IMR-90 (cell line): ENCODE data around the gene CDK6. TPM values are rescaled to one million over a fixed set of nuclear protein-coding genes. Genes with fewer than 3 reads are reported as not detected.

Experiments
- ATAC-seq: fragments of 200-7000 bp; cut with Tn5 transposase; 2 replicates; pipeline ENCODE4 v1.9.1; 2020; ENCODE audit warnings: low read depth, mild to moderate bottlenecking, moderate library complexity
- BruUV-seq: library from RNA; stranded (reverse); fragments of 400-500 nt; replicated peaks from 2 replicates; lab custom pipeline; 2021; lab: Mats Ljungman, UMichigan
- CTCF ChIA-PET: fragments of 300-600 bp; formaldehyde crosslinking; extraction: SDS; loops from one replicate; lab custom pipeline; 2021; ENCODE audit warnings: antibody characterized with exemption; lab: Yijun Ruan, JAX
- POLR2A ChIA-PET: fragments of 300-600 bp; sonication (Branson Sonifier 250); formaldehyde crosslinking; loops from one replicate; lab custom pipeline; 2022; ENCODE audit warnings: antibody characterized with exemption; ENCODE audit not compliant: unreplicated experiment; lab: Charles Lee
- DNase-seq: peaks from one replicate; pipeline ENCODE4 v3.0.0; 2013
- H2AFZ ChIP-seq: replicated peaks from 2 replicates; pipeline ENCODE3; 2013; ENCODE audit warnings: low read length, mild to moderate bottlenecking; ENCODE audit not compliant: poor library complexity
- H2AK5ac ChIP-seq: 2 replicates; pipeline ENCODE4 v1.6.1; 2013; ENCODE audit warnings: low read depth, low read length, inconsistent platforms
- H2AK9ac ChIP-seq: replicated peaks from 2 replicates; pipeline ENCODE3; 2013; ENCODE audit warnings: mild to moderate bottlenecking, low read depth, low read length, moderate library complexity; ENCODE audit not compliant: poor library complexity
- H2BK120ac ChIP-seq: 2 replicates; pipeline ENCODE4 v1.6.1; 2013; ENCODE audit warnings: low read depth, low read length, inconsistent platforms
- H2BK15ac ChIP-seq: 3 replicates; pipeline ENCODE4 v1.6.1; 2013; ENCODE audit warnings: low read depth, low read length, inconsistent platforms
- H2BK20ac ChIP-seq: 2 replicates; pipeline ENCODE4 v1.6.1; 2013; ENCODE audit warnings: low read depth, mild to moderate bottlenecking, inconsistent platforms, low read length, moderate library complexity
- H2BK5ac ChIP-seq: 2 replicates; pipeline ENCODE4 v1.6.1; 2013; ENCODE audit warnings: mild to moderate bottlenecking, low read depth, low read length, inconsistent platforms; ENCODE audit not compliant: poor library complexity, severe bottlenecking
- H3K14ac ChIP-seq: replicated peaks from 2 replicates; pipeline ENCODE4 v1.6.1; 2013; ENCODE audit warnings: low read depth, low read length, inconsistent platforms
- H3K18ac ChIP-seq: 2 replicates; pipeline ENCODE4 v1.6.1; 2013; ENCODE audit warnings: low read depth, low read length, control low read depth
- H3K23ac ChIP-seq: 2 replicates; pipeline ENCODE4 v1.6.1; 2013; ENCODE audit warnings: low read depth, low read length, inconsistent platforms
- H3K27ac ChIP-seq: 2 replicates; pipeline ENCODE4 v1.5.1; 2013; ENCODE audit warnings: mild to moderate bottlenecking, control low read depth, low read length; ENCODE audit not compliant: insufficient read depth
- H3K27me3 ChIP-seq: 2 replicates; pipeline ENCODE4 v1.6.1; 2013; ENCODE audit warnings: low read length; ENCODE audit not compliant: control insufficient read depth, insufficient read depth
- H3K36me3 ChIP-seq: 2 replicates; pipeline ENCODE4 v1.6.1; 2013; ENCODE audit warnings: low read length, mixed read lengths; ENCODE audit not compliant: control insufficient read depth, insufficient read depth
- H3K4ac ChIP-seq: 2 replicates; pipeline ENCODE4 v1.6.1; 2013; ENCODE audit warnings: low read depth, low read length, inconsistent platforms
- H3K4me1 ChIP-seq: 2 replicates; pipeline ENCODE4 v1.6.1; 2013; ENCODE audit warnings: low read length, mixed read lengths; ENCODE audit not compliant: control insufficient read depth, insufficient read depth
- H3K4me2 ChIP-seq: 2 replicates; pipeline ENCODE4 v1.6.1; 2013; ENCODE audit warnings: low read depth, mild to moderate bottlenecking, control low read depth, low read length, moderate library complexity
- H3K4me3 ChIP-seq: 2 replicates; pipeline ENCODE4 v1.5.1; 2013; ENCODE audit warnings: low read depth, mild to moderate bottlenecking, control low read depth, low read length, moderate library complexity; ENCODE audit not compliant: insufficient read depth
- H3K56ac ChIP-seq: 2 replicates; pipeline ENCODE4 v1.6.1; 2013; ENCODE audit warnings: low read length, inconsistent platforms; ENCODE audit not compliant: insufficient read depth; ENCODE audit errors: extremely low read depth
- H3K79me1 ChIP-seq, 2 experiments: 2 replicates each; pipeline ENCODE4 v1.6.1; 2013; ENCODE audit warnings: low read length in 2 of 2, inconsistent platforms in 1 of 2, low read depth in 1 of 2
- H3K9ac ChIP-seq: 2 replicates; pipeline ENCODE4 v1.6.1; 2013; ENCODE audit warnings: low read depth, low read length, control low read depth
- H3K9me1 ChIP-seq: 2 replicates; pipeline ENCODE4 v1.6.1; 2013; ENCODE audit warnings: low read length, inconsistent platforms; ENCODE audit not compliant: insufficient read depth
- H3K9me3 ChIP-seq: 2 replicates; pipeline ENCODE4 v1.6.1; 2013; ENCODE audit warnings: low read length; ENCODE audit not compliant: control insufficient read depth, insufficient read depth
- H4K20me1 ChIP-seq: 2 replicates; pipeline ENCODE4 v1.6.1; 2013; ENCODE audit warnings: low read length, inconsistent platforms; ENCODE audit not compliant: insufficient read depth
- H4K5ac ChIP-seq: 2 replicates; pipeline ENCODE4 v1.6.1; 2013; ENCODE audit warnings: mild to moderate bottlenecking, low read depth, low read length, control low read depth
- H4K8ac ChIP-seq, 2 experiments: 2 replicates each; pipeline ENCODE4 v1.6.1; 2013; ENCODE audit warnings: low read depth in 2 of 2, low read length in 2 of 2, control low read depth in 1 of 2, inconsistent platforms in 1 of 2
- H4K91ac ChIP-seq: 2 replicates; pipeline ENCODE4 v1.6.1; 2013; ENCODE audit warnings: low read depth, low read length, inconsistent platforms; ENCODE audit not compliant: insufficient read depth
- ELK1 ChIP-seq: fragments of 150-350 bp; IDR thresholded peaks from 2 replicates; pipeline ENCODE4 v1.6.1; 2016; ENCODE audit warnings: low read depth, mild to moderate bottlenecking, low read length, moderate library complexity, borderline replicate concordance
- MXI1 ChIP-seq: IDR thresholded peaks from 2 replicates; pipeline ENCODE4 v1.6.1; 2012; ENCODE audit warnings: low read depth, mild to moderate bottlenecking, low read length, moderate library complexity, borderline replicate concordance
- RCOR1 ChIP-seq: IDR thresholded peaks from 2 replicates; pipeline ENCODE4 v1.6.1; 2012; ENCODE audit warnings: mild to moderate bottlenecking, low read length, improper control_type of control experiment; ENCODE audit not compliant: insufficient replicate concordance
- SMC3 ChIP-seq: fragments of 150-350 bp; IDR thresholded peaks from 2 replicates; pipeline ENCODE4 v1.6.1; 2016; ENCODE audit warnings: low read depth, mild to moderate bottlenecking, antibody characterized with exemption, low read length, moderate library complexity
- WGBS, 2 experiments: methylation state at CpG; one replicate each; pipeline versions ENCODE4 v1.1.5 to v1.1.7; 2013; ENCODE audit warnings: missing lambda C conversion rate in 2 of 2; ENCODE audit not compliant: insufficient read length in 1 of 2; ENCODE audit errors: extremely low coverage in 2 of 2; 5-methylcytosine and 5-hydroxymethylcytosine counted together
- dilution Hi-C: fragments of 300-500 bp; cut with HindIII; formaldehyde crosslinking; loops from one replicate; pipeline ENCODE4 v1.14.3; 2018; ENCODE audit warnings: low sequenced_read_pairs; ENCODE audit not compliant: unreplicated experiment
- in situ Hi-C: fragments of 300-500 bp; cut with MboI; formaldehyde crosslinking; loops from 3 replicates; pipeline ENCODE4 v1.14.3; 2019; ENCODE audit warnings: low sequenced_read_pairs, inconsistent platforms, mixed read lengths
- intact Hi-C: fragments of 100-400 bp; cut with micrococcal nuclease; formaldehyde crosslinking; loops from 2 replicates; pipeline ENCODE4 v1.10.0; 2022
- polyA plus RNA-seq, 3 experiments: library from polyadenylated mRNA; depleted of rRNA; stranded (reverse); fragments of >200 nt; gene quantifications; 2 replicates each; pipeline ENCODE4 v1.2.3, GENCODE V29; 2012; ENCODE audit warnings: low replicate concordance in 1 of 3
- total RNA-seq: library from RNA; depleted of rRNA; stranded (reverse); fragments of >200 nt; gene quantifications from 2 replicates; pipeline ENCODE4 v1.2.3, GENCODE V29; 2012
- TF ChIP-seq, protein P1 (sequence below): conservative IDR thresholded peaks from 2 replicates; pipeline ENCODE4 v1.5.1; 2012; ENCODE audit warnings: mild to moderate bottlenecking, low read depth, low read length, improper control_type of control experiment

CDK6 gene
- total and polyA plus RNA-seq, 2 of the 4 experiments (the other 2 are of a cell fraction) = 21.5 to 195 TPM

DNA sequence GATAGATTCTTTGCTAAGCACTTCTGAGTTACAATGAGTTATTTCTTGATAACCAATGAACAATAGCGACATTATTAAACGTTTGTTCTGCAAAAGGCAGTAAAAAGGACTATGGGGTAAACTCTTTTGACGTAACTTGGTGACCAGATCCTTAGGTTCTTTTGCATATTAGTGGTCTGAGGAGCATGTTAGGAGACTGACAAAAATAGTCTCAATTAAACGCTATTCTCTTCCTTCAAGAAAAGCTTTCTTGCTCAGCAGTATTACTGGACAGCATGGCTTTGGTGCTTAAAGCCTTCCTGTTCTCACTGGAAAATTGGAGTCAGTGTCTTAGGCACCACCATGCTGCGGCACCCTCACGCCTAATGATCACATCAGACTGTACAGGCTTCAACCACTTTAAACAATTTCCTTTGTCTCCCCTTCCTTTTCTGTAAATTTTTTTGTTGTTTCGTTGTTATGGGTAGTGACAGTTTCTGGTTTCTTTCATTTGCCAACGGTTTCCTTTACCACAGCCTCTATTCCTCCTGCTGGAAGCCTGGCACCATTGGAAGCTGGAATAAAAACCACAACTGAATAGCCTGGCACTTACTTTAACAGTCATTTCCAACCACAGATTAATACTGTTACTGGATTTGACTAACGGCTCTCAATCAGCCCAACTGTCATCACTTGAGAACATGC is 197.0 kb downstream of the CDK6 start:
- CTCF ChIA-PET = no interaction called here
- Histone ChIP-seq H3K36me3 (peaks cover 9% of the 10 kb centered on the region), H3K23ac (no peak overlapping the region), H3K27ac (no peak overlapping the region), H4K20me1 (peaks cover 22% of the 10 kb centered on the region), H4K5ac (no peak overlapping the region), H3K9ac (no peak overlapping the region), H2BK120ac (no peak overlapping the region), H2AFZ (no peak overlapping the region), H3K9me3 (no peaks in the 10 kb centered on the region), H4K8ac (no peak overlapping the region), H2AK5ac (no peak overlapping the region), H2AK9ac (no peak overlapping the region), H2BK5ac (no peak overlapping the region), H3K4me3 (no peak overlapping the region), H3K27me3 (no peaks in the 10 kb centered on the region), H4K91ac (no peak overlapping the region), H3K4ac (no peak overlapping the region), H2BK15ac (no peak overlapping the region), H3K56ac (no peak overlapping the region), H3K4me2 (no peak overlapping the region), H3K79me1 (peaks cover 22 to 68% of the 10 kb centered on the region in 2 experiments), H3K9me1 (peaks cover 10% of the 10 kb centered on the region), H3K14ac (0 out of 2 replicates have a peak overlapping the region, but pooled peaks have one; percentile 11), H2BK20ac (no peak overlapping the region), H3K4me1 (peaks cover 11% of the 10 kb centered on the region), H3K18ac (no peak overlapping the region)
- POLR2A ChIA-PET = no interaction called here
- BruUV-seq = no TSS peak
- no CpG with 5 or more reads among the region's 9 CpGs for WGBS, 2 experiments
- dilution Hi-C loops = no loop called here
- ATAC-seq = no peak
- intact Hi-C loops = no loop called here
- DNase-seq = no peak
- TF ChIP-seq SMC3 = no peak
- TF ChIP-seq, protein P1, sequence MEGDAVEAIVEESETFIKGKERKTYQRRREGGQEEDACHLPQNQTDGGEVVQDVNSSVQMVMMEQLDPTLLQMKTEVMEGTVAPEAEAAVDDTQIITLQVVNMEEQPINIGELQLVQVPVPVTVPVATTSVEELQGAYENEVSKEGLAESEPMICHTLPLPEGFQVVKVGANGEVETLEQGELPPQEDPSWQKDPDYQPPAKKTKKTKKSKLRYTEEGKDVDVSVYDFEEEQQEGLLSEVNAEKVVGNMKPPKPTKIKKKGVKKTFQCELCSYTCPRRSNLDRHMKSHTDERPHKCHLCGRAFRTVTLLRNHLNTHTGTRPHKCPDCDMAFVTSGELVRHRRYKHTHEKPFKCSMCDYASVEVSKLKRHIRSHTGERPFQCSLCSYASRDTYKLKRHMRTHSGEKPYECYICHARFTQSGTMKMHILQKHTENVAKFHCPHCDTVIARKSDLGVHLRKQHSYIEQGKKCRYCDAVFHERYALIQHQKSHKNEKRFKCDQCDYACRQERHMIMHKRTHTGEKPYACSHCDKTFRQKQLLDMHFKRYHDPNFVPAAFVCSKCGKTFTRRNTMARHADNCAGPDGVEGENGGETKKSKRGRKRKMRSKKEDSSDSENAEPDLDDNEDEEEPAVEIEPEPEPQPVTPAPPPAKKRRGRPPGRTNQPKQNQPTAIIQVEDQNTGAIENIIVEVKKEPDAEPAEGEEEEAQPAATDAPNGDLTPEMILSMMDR = no peak
- no peak for TF ChIP-seq RCOR1
- TF ChIP-seq MXI1 = no peak
- TF ChIP-seq ELK1 = no peak
- in situ Hi-C loops = no loop called here
